GM21737 (cell line): ENCODE results near the gene ZNF324.
"Not testable (repeated sequence)": the region's sequence is repeated elsewhere in the genome, so short reads cannot be mapped to it uniquely, and the experiment has no call there.

Source experiments
- ATAC-seq: cut with Tn5 transposase; IDR thresholded peaks from one replicate; pipeline ENCODE4 v1.9.1; 2021; ENCODE audit warnings: mild to moderate bottlenecking, moderate library complexity; ENCODE audit not compliant: unreplicated experiment

Gene ZNF324

GRCh38 chr19:58470837-58471543 is 4.1 kb downstream of the ZNF324 start:
- not testable (repeated sequence) for ATAC-seq

GRCh38 chr19:58471736-58472135 is 4.9 kb downstream of the ZNF324 start:
- no peak for ATAC-seq

DNA sequence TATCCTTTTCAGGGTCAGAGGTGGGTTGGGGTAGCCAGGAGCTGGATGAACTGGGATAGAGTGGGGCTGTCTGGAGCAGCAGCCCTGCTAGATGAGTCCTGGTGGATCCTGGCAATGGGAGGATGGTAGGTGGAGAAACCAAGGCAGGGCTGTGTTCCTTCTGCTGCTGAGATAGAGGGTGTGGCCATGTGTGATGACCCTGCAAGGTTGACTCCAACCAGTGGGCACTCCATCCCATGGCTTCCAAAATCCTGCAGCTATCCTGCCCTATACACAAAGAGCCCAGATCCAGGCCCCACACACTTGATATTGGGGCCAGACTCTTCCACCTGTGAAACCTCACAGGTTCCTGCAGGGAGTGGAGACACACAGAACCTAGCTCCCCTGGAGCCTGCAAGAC is 6.9 kb downstream of the ZNF324 start:
- ATAC-seq, result no peak

GRCh38 chr19:58474291-58474996 is 7.6 kb downstream of the ZNF324 start:
- no peak for ATAC-seq

- ATAC-seq, result no peak
These were observed 8.3 kb downstream of the ZNF324 start for GRCh38 chr19:58474997-58475713.

- ATAC-seq, result peak; percentile 71
These were observed 9.0 kb downstream of the ZNF324 start, which contains the start of gene ZNF446 for GRCh38 chr19:58475714-58476497. TSS of gene ZNF446 (plus strand) at chr19:58476352. CDS start at chr19:58477219, 867 bp downstream.

DNA sequence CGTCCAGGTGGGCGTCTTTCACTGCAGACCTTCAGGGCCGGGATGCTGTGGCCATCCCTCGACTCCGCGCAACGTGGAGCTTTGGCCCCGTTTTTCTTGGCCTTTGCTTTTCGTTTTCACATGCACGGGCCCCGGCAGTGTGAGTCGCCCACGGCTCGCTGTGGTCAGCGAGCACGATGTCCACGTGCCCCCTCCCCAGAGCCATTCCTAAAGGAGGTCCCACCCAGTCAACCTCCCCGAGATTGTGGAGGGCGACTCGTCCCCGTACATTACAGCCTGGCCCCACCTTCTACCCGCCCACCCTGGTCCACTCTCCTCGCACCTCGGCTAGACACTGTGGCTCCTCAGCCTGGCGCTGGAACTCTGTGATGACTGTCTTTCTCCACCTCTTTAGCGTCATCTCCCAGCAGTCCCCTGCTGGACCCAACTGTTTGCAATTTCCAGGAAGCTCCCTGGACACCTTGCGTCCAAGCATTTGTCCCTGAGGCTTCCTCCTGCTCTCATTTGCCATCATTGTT is 9.7 kb downstream of the ZNF324 start:
- ATAC-seq, result no peak

GRCh38 chr19:58477130-58477529 is 10.2 kb downstream of the ZNF324 start:
- ATAC-seq, result no peak

- no peak for ATAC-seq
These were observed 11.0 kb downstream of the ZNF324 start for GRCh38 chr19:58477871-58478270.

- no peak for ATAC-seq
These were observed 12.4 kb downstream of the ZNF324 start for GRCh38 chr19:58479303-58479702.

- ATAC-seq, result no peak
These were observed 13.0 kb downstream of the ZNF324 start for GRCh38 chr19:58479736-58480480.

DNA sequence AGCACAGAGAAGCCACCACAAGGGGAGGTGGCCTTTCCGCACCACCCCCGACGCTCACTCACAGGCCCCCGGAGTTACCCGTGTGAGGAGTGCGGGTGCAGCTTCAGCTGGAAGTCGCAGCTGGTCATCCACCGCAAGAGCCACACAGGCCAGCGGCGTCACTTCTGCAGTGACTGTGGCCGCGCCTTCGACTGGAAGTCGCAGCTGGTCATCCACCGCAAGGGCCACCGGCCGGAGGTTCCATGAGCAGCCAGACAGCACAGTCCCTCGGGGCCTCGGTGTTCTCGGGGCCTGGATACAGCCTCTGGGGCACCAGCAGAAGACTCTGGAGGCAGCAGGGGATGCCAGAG is 13.6 kb downstream of the ZNF324 start:
- no peak for ATAC-seq

DNA sequence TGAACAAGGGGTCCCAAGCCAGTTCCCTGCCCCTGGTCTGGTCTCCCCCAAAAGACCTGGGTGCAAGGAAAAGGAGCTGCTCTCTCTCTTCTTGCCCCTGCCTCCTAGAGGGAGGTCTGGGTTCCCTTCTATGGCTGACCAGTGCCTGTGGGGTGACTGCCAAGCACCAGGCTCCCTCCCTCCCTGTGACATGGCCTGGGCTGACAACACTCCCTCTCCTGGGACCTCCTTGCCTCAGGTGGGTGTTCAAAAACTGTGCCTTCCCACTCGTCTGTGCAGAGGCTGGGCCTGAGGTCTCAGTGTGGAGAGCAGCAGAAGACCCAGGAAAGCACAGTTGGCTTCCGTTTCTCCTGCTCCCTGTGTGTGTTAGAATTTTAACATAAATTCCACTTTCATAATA is 14.0 kb downstream of the ZNF324 start:
- ATAC-seq, result no peak

- ATAC-seq, result no peak
These were observed 15.5 kb downstream of the ZNF324 start for GRCh38 chr19:58482372-58482771.

DNA sequence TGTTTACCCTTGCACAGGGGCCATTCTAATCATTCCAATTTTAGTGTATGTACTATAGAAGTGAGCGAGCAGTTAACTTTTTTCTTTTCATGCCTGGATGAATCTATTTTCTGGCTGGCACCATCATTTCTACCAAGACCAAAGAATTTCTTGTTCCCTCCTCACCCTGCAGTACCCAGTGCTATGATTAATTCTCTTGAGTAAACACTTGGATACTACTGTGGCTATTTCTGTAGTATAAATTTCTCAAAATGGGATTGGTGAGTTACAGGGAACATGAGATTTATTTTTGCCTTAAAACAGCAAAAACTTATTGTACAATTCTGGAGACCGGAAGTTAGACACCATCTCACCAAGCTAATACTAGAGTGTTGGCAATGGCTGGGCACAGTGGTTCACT is 16.9 kb downstream of the ZNF324 start:
- no peak for ATAC-seq

DNA sequence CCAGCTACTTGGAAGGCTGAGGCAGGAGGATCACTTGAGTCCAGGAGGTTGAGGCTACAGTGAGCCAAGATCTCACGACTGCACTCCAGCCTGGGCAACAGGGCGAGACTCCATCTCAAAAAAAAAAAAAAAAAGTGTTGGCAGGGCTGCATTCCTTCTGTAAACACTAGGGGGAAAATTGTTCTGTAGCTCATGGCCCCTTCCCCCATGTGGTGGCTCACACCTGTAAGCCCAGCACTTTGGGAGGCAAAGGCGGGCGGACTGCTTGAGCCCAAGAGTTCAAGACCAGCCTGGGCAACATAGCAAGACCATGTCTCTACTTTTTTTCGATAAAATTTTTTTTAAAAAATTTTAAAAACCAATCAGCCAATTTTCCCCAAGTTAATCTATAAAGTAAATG is 17.5 kb downstream of the ZNF324 start:
- ATAC-seq, result not testable (repeated sequence)

DNA sequence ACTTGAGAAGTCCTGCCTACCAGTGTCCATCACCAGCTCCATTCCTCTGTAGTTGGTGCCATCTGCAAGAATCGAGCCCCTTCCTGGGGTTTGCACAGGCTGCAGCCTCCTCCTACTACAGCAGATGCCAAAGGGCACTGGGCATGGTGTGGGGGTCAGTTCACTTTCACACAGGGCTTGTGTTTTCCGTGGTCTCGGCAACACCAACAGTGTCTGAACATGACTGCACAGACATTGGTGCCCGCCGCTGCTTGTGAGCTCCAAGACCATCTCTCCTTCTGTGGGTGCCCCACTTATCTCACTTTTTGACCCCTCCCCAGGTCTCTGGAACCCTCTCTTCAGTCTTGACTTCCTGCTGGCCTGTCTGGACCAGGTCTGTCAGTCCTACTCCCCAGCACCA is 24.5 kb downstream of the ZNF324 start:
- no peak for ATAC-seq

DNA sequence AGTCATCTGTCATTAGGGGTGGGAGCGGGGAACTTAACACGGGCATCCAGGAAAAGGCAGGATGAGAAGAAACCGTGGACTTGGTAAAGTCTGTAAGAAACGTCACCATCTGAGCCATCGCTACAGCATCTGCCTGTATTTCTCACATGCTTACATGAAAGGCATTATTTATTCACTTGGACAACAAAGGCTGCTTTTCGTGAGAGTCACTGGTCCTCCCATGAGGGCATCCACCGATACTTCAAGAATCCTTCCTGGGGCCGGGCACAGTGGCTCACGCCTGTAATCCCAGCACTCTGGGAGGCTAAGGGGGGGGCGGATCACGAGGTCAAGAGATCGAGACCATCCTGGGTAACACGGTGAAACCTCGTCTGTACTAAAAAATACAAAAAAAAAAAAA is 25.4 kb downstream of the ZNF324 start:
- no peak for ATAC-seq

GRCh38 chr19:58497634-58498170 is 30.8 kb downstream of the ZNF324 start:
- ATAC-seq, result no peak
